Dendritic cell treated with granulocyte-macrophage colony-stimulating factor and Interleukin-4, amounts not matched to agents 40 ng/mL and 50 ng/mL, for 4 days (primary cell): ENCODE measurements around the gene MAP3K7.

ENCODE experiments used
- H3K27ac Mint-ChIP-seq: one replicate; pipeline ENCODE4 v1.8.0; 2022; ENCODE audit warnings: mild to moderate bottlenecking, mixed read lengths
- H3K27me3 Mint-ChIP-seq: one replicate; pipeline ENCODE4 v1.8.0; 2022; ENCODE audit warnings: mild to moderate bottlenecking, mixed read lengths
- H3K36me3 Mint-ChIP-seq: one replicate; pipeline ENCODE4 v1.8.0; 2022; ENCODE audit warnings: low read depth, mixed read lengths
- H3K4me1 Mint-ChIP-seq: one replicate; pipeline ENCODE4 v1.8.0; 2022; ENCODE audit warnings: low read depth, mixed read lengths
- H3K4me3 Mint-ChIP-seq: one replicate; pipeline ENCODE4 v1.8.0; 2022; ENCODE audit warnings: mild to moderate bottlenecking, moderate library complexity, mixed read lengths
- H3K9me3 Mint-ChIP-seq: one replicate; pipeline ENCODE4 v1.8.0; 2022; ENCODE audit warnings: mixed read lengths
- intact Hi-C: fragments of 100-400 bp; cut with micrococcal nuclease; formaldehyde crosslinking; loops from one replicate; pipeline ENCODE4 v1.15.0; 2022

Gene MAP3K7

DNA sequence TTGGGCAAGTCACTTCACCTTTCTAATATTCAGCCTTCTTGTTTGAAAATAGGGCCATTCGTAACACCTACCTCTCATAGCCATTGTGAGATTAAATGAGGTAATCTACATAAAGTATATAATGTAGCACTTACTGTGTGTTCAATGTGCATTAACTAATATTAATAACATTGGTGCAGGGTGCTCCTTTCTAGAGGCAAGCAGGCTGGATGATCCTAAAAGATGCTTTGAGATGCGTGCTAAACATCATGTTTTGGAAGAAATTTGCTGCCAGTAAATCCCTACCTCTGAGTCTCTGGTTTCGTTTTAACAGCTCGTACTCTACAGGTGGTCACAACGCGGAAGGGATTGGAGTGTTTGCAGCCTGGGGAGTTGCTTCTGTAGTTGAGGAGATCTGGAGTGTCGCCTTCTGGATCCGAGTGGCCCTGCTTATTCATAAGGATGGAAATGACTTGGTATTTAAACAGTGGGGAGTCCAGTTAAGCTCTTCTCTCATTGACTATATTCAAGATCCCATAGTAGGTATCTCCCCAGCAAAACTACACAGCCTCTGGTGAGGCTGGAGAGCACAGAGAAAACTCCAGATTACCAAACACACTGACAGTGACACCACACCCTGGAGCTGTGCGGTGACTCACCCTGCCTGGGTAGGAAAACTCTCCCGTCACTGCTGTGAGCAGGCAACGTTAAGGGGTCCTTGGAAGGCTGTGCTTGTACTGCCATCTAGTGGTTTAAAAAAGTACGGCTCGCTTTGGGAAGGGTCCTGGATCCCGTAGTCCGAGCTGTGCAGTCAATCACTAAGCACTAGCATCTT, 107.9 kb downstream of the MAP3K7 start:
- intact Hi-C loops: loop anchor here (1.0 kb wide), 4 partner anchors 86 to 539 kb away; no protein-coding TSS in a partner anchor
- Mint-ChIP-seq H3K27ac (peak overlapping the region; percentile 44), H3K4me3 (no peak overlapping the region), H3K4me1 (peaks cover 8% of the 10 kb centered on the region), H3K36me3 (no peaks in the 10 kb centered on the region), H3K9me3 (peaks cover 6% of the 10 kb centered on the region), H3K27me3 (no peaks in the 10 kb centered on the region)

DNA sequence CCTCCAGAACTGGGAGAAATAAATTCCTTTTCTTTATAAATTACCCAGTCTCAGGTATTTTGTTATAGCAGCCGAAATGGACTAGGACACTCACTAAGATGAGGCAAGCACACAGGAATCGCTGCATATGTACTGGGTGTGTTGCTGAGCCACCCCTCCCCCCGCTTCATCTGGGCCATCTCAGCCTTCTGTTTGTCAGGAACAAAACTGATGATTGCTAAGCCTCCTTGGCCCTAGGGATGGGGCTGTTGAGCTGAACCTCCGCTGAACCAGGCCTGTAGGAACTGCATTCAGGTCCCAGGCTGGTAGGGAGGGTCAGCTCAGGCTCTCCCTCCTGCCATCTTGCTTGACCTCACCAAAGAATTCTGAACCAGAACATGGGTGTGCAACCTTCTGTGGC, 108.6 kb downstream of the MAP3K7 start:
- intact Hi-C loops: no loop called here
- Mint-ChIP-seq H3K27me3 (no peaks in the 10 kb centered on the region), H3K27ac (peak overlapping the region; percentile 44), H3K36me3 (no peaks in the 10 kb centered on the region), H3K9me3 (peaks cover 6% of the 10 kb centered on the region), H3K4me1 (peaks cover 8% of the 10 kb centered on the region), H3K4me3 (no peak overlapping the region)

DNA sequence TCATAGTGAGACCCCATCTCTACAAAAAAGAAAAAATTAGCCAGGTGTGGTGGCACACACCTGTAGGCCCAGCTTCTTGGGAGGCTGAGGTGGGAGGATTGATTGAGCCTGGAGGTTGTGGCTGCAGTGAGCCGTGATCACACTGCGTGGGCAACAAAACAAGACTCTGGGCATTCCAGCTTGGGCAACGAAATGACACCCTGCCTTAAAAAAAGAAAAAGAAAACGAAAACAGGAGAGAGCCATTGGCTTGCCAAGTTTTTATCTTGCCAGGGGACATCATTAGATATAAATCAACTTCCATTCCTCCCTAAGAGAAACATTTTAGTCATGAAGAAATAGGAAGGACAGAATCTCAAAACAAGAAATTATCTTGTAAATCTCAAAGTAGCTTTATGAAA, 109.5 kb downstream of the MAP3K7 start:
- Mint-ChIP-seq H3K27me3 (no peaks in the 10 kb centered on the region), H3K4me1 (peaks cover 8% of the 10 kb centered on the region), H3K27ac (no peak overlapping the region), H3K4me3 (no peak overlapping the region), H3K9me3 (peaks cover 2% of the 10 kb centered on the region), H3K36me3 (no peaks in the 10 kb centered on the region)
- intact Hi-C loops: no loop called here

DNA sequence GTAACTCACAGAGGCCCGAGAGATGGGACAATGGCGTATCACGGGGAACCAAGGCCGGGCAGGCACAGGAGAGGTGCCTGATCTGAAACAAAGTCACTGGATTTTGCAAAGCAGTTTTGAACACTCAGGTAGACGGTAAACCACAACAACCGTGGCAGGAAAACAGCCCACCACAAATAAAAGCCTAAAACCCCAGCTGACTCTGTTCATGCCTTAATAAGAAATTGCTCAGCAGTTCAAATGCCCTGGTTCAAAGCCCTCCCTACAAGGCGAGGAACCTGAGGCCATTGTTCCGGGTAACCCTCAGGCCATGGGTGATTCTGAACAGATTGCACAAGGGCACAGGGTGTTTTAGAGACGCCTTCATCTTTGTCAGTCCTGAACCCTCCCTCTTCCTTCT, 114.2 kb downstream of the MAP3K7 start:
- no peaks in the 10 kb centered on the region for H3K27me3 Mint-ChIP-seq
- no peaks in the 10 kb centered on the region for H3K36me3 Mint-ChIP-seq
- H3K4me1 Mint-ChIP-seq: no peaks in the 10 kb centered on the region
- intact Hi-C loops: no loop called here
- H3K9me3 Mint-ChIP-seq: no peaks in the 10 kb centered on the region
- no peak overlapping the region for H3K27ac Mint-ChIP-seq
- no peak overlapping the region for H3K4me3 Mint-ChIP-seq

DNA sequence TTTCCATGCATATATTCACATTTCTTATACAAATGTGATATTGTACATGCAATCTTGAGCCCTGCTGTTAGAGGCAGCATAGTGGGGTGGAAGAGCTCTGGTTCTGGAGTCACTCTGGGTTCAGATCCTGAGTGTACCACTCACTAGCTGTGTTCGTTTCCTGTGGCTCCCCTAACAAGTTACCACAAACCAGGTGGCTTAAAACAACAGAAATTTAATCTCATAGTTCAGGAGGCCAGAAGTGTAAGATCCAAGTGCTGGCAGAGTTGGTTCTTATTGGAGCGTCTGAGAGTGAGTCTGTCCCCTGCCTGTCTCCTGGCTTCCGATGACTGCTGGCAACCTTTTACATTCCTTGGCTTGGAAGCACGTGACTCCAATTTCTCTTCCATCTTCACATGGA, 115.6 kb downstream of the MAP3K7 start:
- Mint-ChIP-seq H3K4me1 (no peaks in the 10 kb centered on the region), H3K36me3 (no peaks in the 10 kb centered on the region), H3K27ac (no peak overlapping the region), H3K9me3 (no peaks in the 10 kb centered on the region), H3K4me3 (no peak overlapping the region), H3K27me3 (no peaks in the 10 kb centered on the region)
- intact Hi-C loops: no loop called here

DNA sequence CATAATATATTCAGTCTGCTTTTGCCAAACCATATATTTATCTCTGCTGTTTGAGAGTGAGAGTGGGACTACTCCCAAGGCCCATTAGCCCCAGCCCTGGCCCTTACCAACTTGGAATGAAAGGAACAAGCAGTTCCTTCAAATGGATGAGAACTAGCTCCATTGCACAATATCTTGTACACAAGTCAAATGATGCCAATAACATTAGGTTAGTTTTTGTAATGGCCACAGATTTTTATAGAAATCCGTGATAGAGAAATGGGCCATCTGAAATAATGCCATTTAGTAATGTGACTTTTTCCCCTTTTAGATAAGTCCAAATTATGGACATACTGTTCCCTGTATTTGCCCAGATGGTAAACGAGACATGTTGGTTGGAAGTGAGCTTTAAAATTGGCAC, 117.0 kb downstream of the MAP3K7 start:
- no peaks in the 10 kb centered on the region for H3K27me3 Mint-ChIP-seq
- no peak overlapping the region for H3K27ac Mint-ChIP-seq
- H3K36me3 Mint-ChIP-seq: no peaks in the 10 kb centered on the region
- no peak overlapping the region for H3K4me3 Mint-ChIP-seq
- intact Hi-C loops: no loop called here
- no peaks in the 10 kb centered on the region for H3K9me3 Mint-ChIP-seq
- no peaks in the 10 kb centered on the region for H3K4me1 Mint-ChIP-seq

DNA sequence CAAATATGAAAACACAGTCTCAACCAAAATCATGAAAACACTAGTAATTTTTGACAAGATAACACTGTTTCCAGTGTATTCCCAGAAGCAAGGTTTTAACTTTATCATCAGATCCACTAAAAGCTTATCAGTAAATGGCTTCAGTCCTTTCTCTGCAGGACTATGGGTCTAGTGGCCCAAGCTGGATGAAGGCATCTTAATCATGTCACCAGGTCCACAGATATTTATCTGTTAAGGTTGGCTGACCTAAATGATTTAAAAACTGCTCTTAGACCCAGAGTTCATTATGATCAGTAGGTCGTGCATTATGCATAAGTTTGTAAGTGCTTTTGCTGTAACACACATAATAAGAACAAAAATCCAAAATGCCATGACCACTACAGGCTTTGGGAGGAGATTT, 118.0 kb downstream of the MAP3K7 start:
- Mint-ChIP-seq H3K36me3 (no peaks in the 10 kb centered on the region), H3K9me3 (no peaks in the 10 kb centered on the region), H3K4me3 (no peak overlapping the region), H3K27ac (no peak overlapping the region), H3K4me1 (no peaks in the 10 kb centered on the region), H3K27me3 (no peaks in the 10 kb centered on the region)
- intact Hi-C loops: no loop called here

DNA sequence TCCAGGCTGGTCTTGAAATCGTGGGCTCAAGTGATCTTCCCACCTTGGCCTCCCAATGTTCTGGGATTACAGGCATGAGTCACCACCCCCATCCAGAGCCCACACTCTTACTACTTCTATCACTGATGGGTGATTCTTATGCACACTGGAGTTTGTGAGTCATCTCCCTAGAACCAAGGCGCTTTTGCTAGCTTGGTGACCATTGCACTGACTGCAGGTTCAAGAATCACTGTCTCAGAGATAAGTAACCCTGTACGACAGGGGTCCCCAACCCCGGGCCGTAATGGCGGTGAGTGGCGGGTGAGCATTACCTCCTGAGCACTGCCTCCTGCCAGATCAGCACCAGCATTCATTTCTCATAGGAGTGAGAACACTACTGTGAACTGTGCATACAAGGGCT, 118.8 kb downstream of the MAP3K7 start:
- Mint-ChIP-seq H3K27me3 (no peaks in the 10 kb centered on the region), H3K4me3 (no peak overlapping the region), H3K9me3 (no peaks in the 10 kb centered on the region), H3K36me3 (no peaks in the 10 kb centered on the region), H3K4me1 (no peaks in the 10 kb centered on the region), H3K27ac (no peak overlapping the region)
- intact Hi-C loops: no loop called here

DNA sequence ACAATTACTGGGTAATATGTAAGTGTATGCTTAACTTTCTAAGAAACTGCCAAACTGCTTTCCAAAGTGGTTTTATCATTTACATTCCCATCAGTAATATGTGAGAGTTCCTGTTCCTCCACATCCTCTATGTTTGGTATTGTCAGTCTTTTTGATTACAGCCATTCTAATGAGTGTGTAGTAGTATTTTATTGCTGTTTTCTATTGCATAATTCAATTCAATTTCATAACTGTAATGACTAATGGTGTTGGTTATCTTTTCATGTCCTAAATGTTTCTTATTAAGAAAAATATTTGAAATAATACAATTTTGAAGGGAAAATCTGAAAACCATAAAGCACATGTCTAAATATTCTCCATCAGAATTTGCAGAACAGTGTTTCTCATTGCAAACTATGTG, 119.3 kb downstream of the MAP3K7 start:
- Mint-ChIP-seq H3K27ac (no peak overlapping the region), H3K36me3 (no peaks in the 10 kb centered on the region), H3K9me3 (no peaks in the 10 kb centered on the region), H3K4me1 (no peaks in the 10 kb centered on the region), H3K27me3 (no peaks in the 10 kb centered on the region), H3K4me3 (no peak overlapping the region)
- intact Hi-C loops: no loop called here

DNA sequence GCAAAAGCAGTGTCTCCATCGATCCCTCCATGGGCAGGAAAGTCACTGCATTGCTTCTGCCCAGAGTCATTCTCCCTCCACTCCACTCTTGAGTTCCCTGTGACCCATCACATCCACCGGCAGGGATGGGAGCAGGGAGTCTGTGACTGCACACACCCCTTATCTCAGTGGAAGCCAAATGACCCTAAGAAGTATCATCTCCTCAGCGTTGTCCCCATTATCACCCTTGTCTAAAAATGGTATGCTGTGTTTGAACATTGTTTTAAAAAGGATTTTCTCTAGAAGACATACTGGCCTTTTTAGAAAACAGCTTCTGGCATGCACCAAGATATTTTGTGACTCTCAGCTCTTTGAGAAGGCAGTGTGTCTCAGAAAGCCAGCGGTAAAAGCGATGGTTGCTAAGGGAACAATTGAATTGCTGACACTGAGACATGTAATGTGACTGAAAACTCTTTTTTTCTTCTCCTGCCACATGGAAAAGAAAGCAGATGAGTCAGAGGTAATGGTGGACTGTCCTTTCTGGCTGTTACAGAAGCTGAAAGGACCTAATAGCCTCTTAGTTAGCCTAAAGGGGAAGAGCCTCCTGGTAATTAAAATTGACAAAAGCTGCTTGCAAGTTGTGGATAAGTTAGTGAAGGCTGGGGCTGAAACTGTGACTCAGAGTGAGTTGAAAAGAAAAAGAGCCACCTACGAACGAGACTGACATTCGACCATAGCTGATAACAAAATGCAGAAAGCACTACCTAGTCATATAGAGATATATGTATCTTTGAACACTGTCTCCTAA, 120.5 kb downstream of the MAP3K7 start:
- Mint-ChIP-seq H3K27ac (no peak overlapping the region), H3K9me3 (no peaks in the 10 kb centered on the region), H3K4me1 (no peaks in the 10 kb centered on the region), H3K36me3 (no peaks in the 10 kb centered on the region), H3K27me3 (no peaks in the 10 kb centered on the region), H3K4me3 (no peak overlapping the region)
- intact Hi-C loops: no loop called here

DNA sequence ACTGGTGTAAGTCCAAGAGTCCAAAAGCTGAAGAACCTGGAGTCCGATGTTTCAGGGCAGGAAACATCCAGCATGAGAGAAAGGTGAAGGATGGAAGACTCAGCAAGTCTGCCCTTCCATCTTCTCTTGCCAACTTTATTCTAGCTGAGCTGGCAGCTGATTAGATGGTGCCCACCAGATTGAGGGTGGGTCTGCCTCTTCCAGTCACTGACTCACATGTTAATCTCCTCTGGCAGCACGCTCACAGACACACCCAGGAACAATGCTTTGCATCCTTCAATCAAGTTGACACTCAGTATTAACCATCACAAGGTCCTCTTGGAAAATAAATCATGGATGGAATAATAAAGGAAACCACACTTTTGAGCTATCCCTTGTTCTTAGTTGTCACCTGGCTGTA, 121.2 kb downstream of the MAP3K7 start:
- H3K4me1 Mint-ChIP-seq: no peaks in the 10 kb centered on the region
- H3K4me3 Mint-ChIP-seq: no peak overlapping the region
- H3K27ac Mint-ChIP-seq: no peak overlapping the region

DNA sequence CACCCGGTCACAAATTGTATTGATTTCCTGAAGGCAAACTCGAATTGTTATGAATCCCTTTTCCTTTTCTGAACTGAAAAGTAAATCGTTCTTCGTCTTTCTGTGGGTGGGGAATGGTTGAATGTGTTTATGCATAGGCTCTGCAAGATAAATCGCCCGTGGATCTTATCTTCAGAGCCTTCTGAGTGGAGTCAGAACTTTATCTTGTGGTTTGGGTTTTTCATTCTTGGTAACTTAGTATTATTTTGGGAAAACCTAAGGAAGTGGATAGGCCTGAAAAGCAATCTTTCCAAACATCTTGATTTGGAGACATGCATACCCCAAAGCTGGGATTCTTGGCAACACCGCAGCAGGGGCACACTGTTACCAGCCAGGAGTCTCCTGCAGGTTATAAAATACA, 122.4 kb downstream of the MAP3K7 start:
- no peaks in the 10 kb centered on the region for H3K4me1 Mint-ChIP-seq
- H3K9me3 Mint-ChIP-seq: no peaks in the 10 kb centered on the region
- H3K27ac Mint-ChIP-seq: no peak overlapping the region
- H3K36me3 Mint-ChIP-seq: no peaks in the 10 kb centered on the region
- no peaks in the 10 kb centered on the region for H3K27me3 Mint-ChIP-seq
- intact Hi-C loops: no loop called here
- H3K4me3 Mint-ChIP-seq: no peak overlapping the region

More for the DNA sequence above, 121.2 kb downstream of the MAP3K7 start:
- Mint-ChIP-seq H3K36me3 (no peaks in the 10 kb centered on the region), H3K27me3 (no peaks in the 10 kb centered on the region), H3K9me3 (no peaks in the 10 kb centered on the region)
- intact Hi-C loops: no loop called here

DNA sequence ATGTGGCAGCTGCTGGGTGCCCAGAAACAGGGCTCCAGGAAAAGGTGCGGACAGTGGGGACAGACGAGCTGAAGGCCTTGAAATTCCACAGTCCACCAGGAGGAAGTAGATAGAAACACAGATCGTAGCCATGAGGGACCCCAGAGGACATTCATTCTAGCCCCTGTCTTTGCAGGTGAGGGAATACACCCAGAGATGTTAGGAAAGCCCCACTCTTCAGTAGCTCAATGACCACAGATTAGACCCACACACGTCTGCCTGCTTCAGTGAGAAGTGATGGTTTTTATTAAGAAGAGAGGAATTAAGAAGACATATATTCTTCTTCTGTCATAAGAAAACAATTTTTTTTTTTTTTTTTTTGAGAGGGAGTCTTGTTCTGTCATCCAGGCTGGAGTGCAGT, 123.0 kb downstream of the MAP3K7 start:
- Mint-ChIP-seq H3K36me3 (no peaks in the 10 kb centered on the region), H3K9me3 (no peaks in the 10 kb centered on the region), H3K27ac (no peak overlapping the region), H3K27me3 (no peaks in the 10 kb centered on the region), H3K4me3 (no peak overlapping the region), H3K4me1 (no peaks in the 10 kb centered on the region)
- intact Hi-C loops: no loop called here
